Measurements from ENCODE around the gene SLC38A3.

GRCh38 chr3:50170689-50171088 is 34.4 kb upstream of the SLC38A3 start:
- no peak for TF ChIP-seq YY1 (IDR thresholded peaks at IDR 0.05; ENCODE audit: insufficient read depth, insufficient read length)
- no peak for TF ChIP-seq SUZ12 (IDR thresholded peaks at IDR 0.05; ENCODE audit: extremely low read depth, insufficient read depth, insufficient read length)
- TF ChIP-seq ZNF274 (IDR thresholded peaks at IDR 0.05; ENCODE audit: low read depth, low read length): no peak

Data from NT2/D1 (cell line).